ENCODE results near the gene NRP1. TPM values are rescaled to one million over a fixed set of nuclear protein-coding genes. Genes with fewer than 3 reads are reported as not detected.

The NRP1 gene
- total RNA-seq, 2 experiments from 2014 or later, result 0.06 TPM; not detected in 1

DNA sequence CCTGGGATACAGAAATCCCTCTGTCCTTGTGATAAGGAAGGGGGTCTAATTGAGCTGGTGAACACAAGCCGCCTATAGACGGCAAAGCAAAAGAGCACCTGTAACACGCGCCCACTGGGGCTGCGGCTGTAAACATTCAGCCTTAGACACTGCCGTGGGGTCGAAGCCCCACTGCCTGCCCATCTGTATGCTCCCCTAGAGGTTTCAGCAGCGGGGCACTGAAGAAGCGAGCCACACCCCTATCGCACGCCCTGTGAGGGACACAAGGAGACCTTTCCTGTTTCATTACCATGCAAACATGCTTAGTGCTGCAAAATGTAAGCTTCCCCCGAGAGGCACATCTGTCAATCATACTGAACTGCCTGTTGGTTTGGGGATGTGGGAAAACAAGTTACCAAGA lies 82.1 kb downstream of the NRP1 start:
- ATAC-seq (ENCODE audit: poor library complexity) (no peak), DNase-seq (no peak)
- Mint-ChIP-seq H3K4me3 (no peak overlapping the region), H3K4me1 (ENCODE audit: low read depth) (peaks cover 47% of the 10 kb centered on the region), H3K27ac (peak overlapping the region; percentile 12), H3K36me3 (ENCODE audit: low read depth) (no peaks in the 10 kb centered on the region), H3K9me3 (peaks cover 3% of the 10 kb centered on the region), H3K27me3 (no peaks in the 10 kb centered on the region)
- TF ChIP-seq, protein P1, sequence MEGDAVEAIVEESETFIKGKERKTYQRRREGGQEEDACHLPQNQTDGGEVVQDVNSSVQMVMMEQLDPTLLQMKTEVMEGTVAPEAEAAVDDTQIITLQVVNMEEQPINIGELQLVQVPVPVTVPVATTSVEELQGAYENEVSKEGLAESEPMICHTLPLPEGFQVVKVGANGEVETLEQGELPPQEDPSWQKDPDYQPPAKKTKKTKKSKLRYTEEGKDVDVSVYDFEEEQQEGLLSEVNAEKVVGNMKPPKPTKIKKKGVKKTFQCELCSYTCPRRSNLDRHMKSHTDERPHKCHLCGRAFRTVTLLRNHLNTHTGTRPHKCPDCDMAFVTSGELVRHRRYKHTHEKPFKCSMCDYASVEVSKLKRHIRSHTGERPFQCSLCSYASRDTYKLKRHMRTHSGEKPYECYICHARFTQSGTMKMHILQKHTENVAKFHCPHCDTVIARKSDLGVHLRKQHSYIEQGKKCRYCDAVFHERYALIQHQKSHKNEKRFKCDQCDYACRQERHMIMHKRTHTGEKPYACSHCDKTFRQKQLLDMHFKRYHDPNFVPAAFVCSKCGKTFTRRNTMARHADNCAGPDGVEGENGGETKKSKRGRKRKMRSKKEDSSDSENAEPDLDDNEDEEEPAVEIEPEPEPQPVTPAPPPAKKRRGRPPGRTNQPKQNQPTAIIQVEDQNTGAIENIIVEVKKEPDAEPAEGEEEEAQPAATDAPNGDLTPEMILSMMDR (IDR thresholded peaks at IDR 0.05), result no peak
- Histone ChIP-seq H3K4me1 (ENCODE audit: insufficient read depth, low read length) (peaks cover 17% of the 10 kb centered on the region), H3K27me3 (ENCODE audit: control insufficient read depth in 1 of 2, insufficient read depth in 2 of 2, low read length in 2 of 2) (no peaks in the 10 kb centered on the region), H3K27ac (ENCODE audit: low read depth in 1 of 2, low read length in 2 of 2) (no peak overlapping the region), H3K9me3 (ENCODE audit: control insufficient read depth in 1 of 2, insufficient read depth in 1 of 2, low read length in 2 of 2) (peaks cover 0 to 4% of the 10 kb centered on the region in 2 experiments), H3K4me3 (ENCODE audit: low read length) (no peak overlapping the region), H3K36me3 (ENCODE audit: insufficient read depth, low read length) (no peaks in the 10 kb centered on the region)
- ChIA-PET CTCF (no interaction called here), POLR2A (no interaction called here)
- intact Hi-C loops (cut with DNase I, micrococcal nuclease), result no loop called here

- no peaks in the 10 kb centered on the region for H3K36me3 ChIP-seq (ENCODE audit: insufficient read depth, low read length)
- CTCF ChIA-PET, result interaction anchor here (0.7 to 2.5 kb wide), 3 partner anchors 11 to 94 kb away, joined by 3 to 15 read pairs (median 4); no protein-coding TSS in a partner anchor
- no peak overlapping the region for H3K27ac ChIP-seq (ENCODE audit: low read depth in 1 of 2, low read length in 2 of 2)
- H3K4me3 ChIP-seq (ENCODE audit: low read length), result no peak overlapping the region
- H3K4me3 Mint-ChIP-seq, result peak overlapping the region; percentile 79
- ATAC-seq (ENCODE audit: poor library complexity) (no peak), DNase-seq (peak in 3 of 14 experiments; percentile 11 to 27 (median 17))
- POLR2A ChIA-PET, result interaction anchor here (0.6 to 1.9 kb wide), 7 partner anchors 11 to 905 kb away, joined by 3 to 6 read pairs (median 3); no protein-coding TSS in a partner anchor
- no peaks in the 10 kb centered on the region for H3K27me3 ChIP-seq (ENCODE audit: control insufficient read depth in 1 of 2, insufficient read depth in 2 of 2, low read length in 2 of 2)
- peaks cover 69% of the 10 kb centered on the region for H3K4me1 Mint-ChIP-seq (ENCODE audit: low read depth)
- no peaks in the 10 kb centered on the region for H3K36me3 Mint-ChIP-seq (ENCODE audit: low read depth)
- TF ChIP-seq, protein P1 (IDR thresholded peaks at IDR 0.05), result no peak
- intact Hi-C loops (cut with DNase I, micrococcal nuclease), result loop anchor here in 1 of 2 experiments (5.0 kb wide), 1 partner anchor 82 kb away; the partner anchor contains the start of gene NRP1
- no peaks in the 10 kb centered on the region for H3K27me3 Mint-ChIP-seq
- H3K4me1 ChIP-seq (ENCODE audit: insufficient read depth, low read length), result peaks cover 18% of the 10 kb centered on the region
- peak overlapping the region; percentile 82 for H3K27ac Mint-ChIP-seq
- peaks cover 3% of the 10 kb centered on the region for H3K9me3 Mint-ChIP-seq
- H3K9me3 ChIP-seq (ENCODE audit: control insufficient read depth in 1 of 2, insufficient read depth in 1 of 2, low read length in 2 of 2), result peaks cover 0 to 4% of the 10 kb centered on the region in 2 experiments
Measured at GRCh38 chr10:33249659-33250345, 84.7 kb downstream of the NRP1 start.

DNA sequence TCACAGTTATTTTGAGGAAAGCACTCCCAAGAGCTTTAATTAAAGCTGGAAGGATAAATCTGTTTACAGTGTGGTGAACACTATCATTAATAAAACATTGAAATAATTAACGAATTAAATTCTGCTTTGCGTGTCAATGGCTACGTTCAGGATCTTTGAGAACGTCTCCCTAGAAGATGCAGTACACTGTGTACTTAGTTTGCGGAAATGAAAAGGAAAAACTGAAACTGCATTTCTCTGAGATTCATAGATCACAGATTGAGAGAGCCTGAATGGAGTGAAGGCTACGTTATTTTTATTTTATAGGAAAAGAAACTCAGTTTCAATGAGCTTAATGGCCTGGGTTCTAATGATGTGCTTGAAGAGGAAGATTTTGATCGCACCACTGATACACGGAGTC lies 85.3 kb downstream of the NRP1 start:
- Histone ChIP-seq H3K4me1 (ENCODE audit: insufficient read depth, low read length) (peaks cover 18% of the 10 kb centered on the region), H3K4me3 (ENCODE audit: low read length) (peak overlapping the region; percentile 0), H3K27me3 (ENCODE audit: control insufficient read depth in 1 of 2, insufficient read depth in 2 of 2, low read length in 2 of 2) (no peaks in the 10 kb centered on the region), H3K9me3 (ENCODE audit: control insufficient read depth in 1 of 2, insufficient read depth in 1 of 2, low read length in 2 of 2) (peaks cover 0 to 4% of the 10 kb centered on the region in 2 experiments), H3K27ac (ENCODE audit: low read depth in 1 of 2, low read length in 2 of 2) (no peak overlapping the region), H3K36me3 (ENCODE audit: insufficient read depth, low read length) (no peaks in the 10 kb centered on the region)
- Mint-ChIP-seq H3K27me3 (no peaks in the 10 kb centered on the region), H3K4me1 (ENCODE audit: low read depth) (peaks cover 69% of the 10 kb centered on the region), H3K36me3 (ENCODE audit: low read depth) (no peaks in the 10 kb centered on the region), H3K4me3 (peak overlapping the region; percentile 79), H3K27ac (peak overlapping the region; percentile 82), H3K9me3 (peaks cover 3% of the 10 kb centered on the region)
- TF ChIP-seq, protein P1 (IDR thresholded peaks at IDR 0.05), result no peak
- DNase-seq (peak in 1 of 14 experiments; percentile 11), ATAC-seq (ENCODE audit: poor library complexity) (peak; percentile 22)
- ChIA-PET CTCF (interaction anchor here (0.7 to 2.5 kb wide), 3 partner anchors 12 to 93 kb away, joined by 3 to 15 read pairs (median 4); no protein-coding TSS in a partner anchor), POLR2A (interaction anchor here (0.6 to 1.9 kb wide), 6 partner anchors 11 to 904 kb away, joined by 3 to 6 read pairs (median 4); no protein-coding TSS in a partner anchor)
- intact Hi-C loops (cut with DNase I, micrococcal nuclease), result loop anchor here in 1 of 2 experiments (5.0 kb wide), 1 partner anchor 83 kb away; the partner anchor contains the start of gene NRP1
